ENCODE results near the gene MAP2. TPM values are rescaled to one million over a fixed set of nuclear protein-coding genes. Genes with fewer than 3 reads are reported as not detected.

Gene MAP2
- total RNA-seq, 1 donor from 2014 or later = 58.1 TPM

- no peak for TF ChIP-seq CTCF (IDR thresholded peaks at IDR 0.05; ENCODE audit: insufficient read depth, low read length, poor library complexity, severe bottlenecking)
- H3K27me3 ChIP-seq (ENCODE audit: control insufficient read depth, insufficient read depth, low read length) = no peaks in the 10 kb centered on the region
- H3K4me3 ChIP-seq (ENCODE audit: low read depth, low read length) = no peak overlapping the region
- no peaks in the 10 kb centered on the region for H3K36me3 ChIP-seq (ENCODE audit: control insufficient read depth, insufficient read depth, low read length)
- DNase-seq (ENCODE audit: low read depth) = no peak
Measured at GRCh38 chr2:209762563-209762962, 338.7 kb downstream of the MAP2 start.

- no peak for TF ChIP-seq CTCF (IDR thresholded peaks at IDR 0.05; ENCODE audit: insufficient read depth, low read length, poor library complexity, severe bottlenecking)
- Histone ChIP-seq H3K4me3 (ENCODE audit: low read depth, low read length) (no peak overlapping the region), H3K27me3 (ENCODE audit: control insufficient read depth, insufficient read depth, low read length) (no peaks in the 10 kb centered on the region), H3K36me3 (ENCODE audit: control insufficient read depth, insufficient read depth, low read length) (no peaks in the 10 kb centered on the region)
- DNase-seq (ENCODE audit: low read depth) = no peak
Measured at GRCh38 chr2:209763106-209763505, 339.3 kb downstream of the MAP2 start.

- Histone ChIP-seq H3K36me3 (ENCODE audit: control insufficient read depth, insufficient read depth, low read length) (no peaks in the 10 kb centered on the region), H3K27me3 (ENCODE audit: control insufficient read depth, insufficient read depth, low read length) (peaks cover 2% of the 10 kb centered on the region), H3K4me3 (ENCODE audit: low read depth, low read length) (no peak overlapping the region)
- TF ChIP-seq CTCF (IDR thresholded peaks at IDR 0.05; ENCODE audit: insufficient read depth, low read length, poor library complexity, severe bottlenecking) = no peak
- DNase-seq (ENCODE audit: low read depth) = no peak
Measured at GRCh38 chr2:209766613-209767012, 342.8 kb downstream of the MAP2 start.

DNA sequence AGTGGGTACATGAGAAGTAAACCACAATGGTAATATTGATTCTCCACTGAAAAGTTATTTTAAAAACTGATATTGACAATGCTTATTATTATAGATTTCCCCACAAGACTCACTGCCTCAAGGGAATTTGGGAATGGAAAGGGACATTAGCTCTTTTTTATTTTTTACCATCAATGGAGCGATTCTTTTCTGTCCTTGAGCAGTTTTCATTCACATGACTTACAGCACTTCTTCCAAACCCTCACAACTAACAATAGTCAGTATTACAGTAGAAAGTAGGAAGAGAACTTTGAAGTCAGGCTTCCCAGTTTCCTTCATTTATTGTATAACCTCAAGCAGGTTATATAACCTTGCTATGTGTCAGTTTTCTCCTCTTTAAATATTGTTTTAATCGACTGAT, 343.5 kb downstream of the MAP2 start:
- no peak for TF ChIP-seq CTCF (IDR thresholded peaks at IDR 0.05; ENCODE audit: insufficient read depth, low read length, poor library complexity, severe bottlenecking)
- H3K27me3 ChIP-seq (ENCODE audit: control insufficient read depth, insufficient read depth, low read length) = peaks cover 6% of the 10 kb centered on the region
- no peak for DNase-seq (ENCODE audit: low read depth)
- no peak overlapping the region for H3K4me3 ChIP-seq (ENCODE audit: low read depth, low read length)
- H3K36me3 ChIP-seq (ENCODE audit: control insufficient read depth, insufficient read depth, low read length) = no peaks in the 10 kb centered on the region

- Histone ChIP-seq H3K4me3 (ENCODE audit: low read depth, low read length) (no peak overlapping the region), H3K36me3 (ENCODE audit: control insufficient read depth, insufficient read depth, low read length) (no peaks in the 10 kb centered on the region), H3K27me3 (ENCODE audit: control insufficient read depth, insufficient read depth, low read length) (peaks cover 6% of the 10 kb centered on the region)
- DNase-seq (ENCODE audit: low read depth) = no peak
- TF ChIP-seq CTCF (IDR thresholded peaks at IDR 0.05; ENCODE audit: insufficient read depth, low read length, poor library complexity, severe bottlenecking) = no peak
Measured at GRCh38 chr2:209768557-209768956, 344.7 kb downstream of the MAP2 start.

- Histone ChIP-seq H3K4me3 (ENCODE audit: low read depth, low read length) (peak within 1 kb of the TSS; percentile 43), H3K36me3 (ENCODE audit: control insufficient read depth, insufficient read depth, low read length) (no peaks in the 10 kb centered on the region), H3K27me3 (ENCODE audit: control insufficient read depth, insufficient read depth, low read length) (peaks cover 6% of the 10 kb centered on the region)
- TF ChIP-seq CTCF (IDR thresholded peaks at IDR 0.05; ENCODE audit: insufficient read depth, low read length, poor library complexity, severe bottlenecking) = no peak
- DNase-seq (ENCODE audit: low read depth) = no peak
Measured at GRCh38 chr2:209771474-209772289, 347.8 kb downstream of the MAP2 start, which contains the start of gene UNC80. TSS of gene UNC80 (plus strand) at chr2:209771832. CDS start at chr2:209772073, 241 bp downstream.
